Measurements from ENCODE around the gene LTBP1. TPM values are rescaled to one million over a fixed set of nuclear protein-coding genes. Genes with fewer than 3 reads are reported as not detected.
"Not testable (repeated sequence)": the region's sequence is repeated elsewhere in the genome, so short reads cannot be mapped to it uniquely, and the experiment has no call there.

Gene LTBP1
- polyA plus RNA-seq (ENCODE audit: insufficient read length in 12 of 12) = 100 to 1,000 TPM in 1 of 12 donors, 10 to 100 TPM in 10, not detected in 1; 53.9 to 102 (median 63.6) TPM
- long read RNA-seq, donor 1, partial matches to known transcripts = 27 of 27 reads
- long read RNA-seq, donor 1, other reads (novel, unspliced or antisense) = 0 of 27 reads
- long read RNA-seq, donor 2, full-length matches to known transcripts = 3 of 42 reads
- long read RNA-seq, donor 2, partial matches to known transcripts = 39 of 42 reads
- long read RNA-seq, donor 2, other reads (novel, unspliced or antisense) = 0 of 42 reads
- long read RNA-seq, donor 3, partial matches to known transcripts = 16 of 16 reads
- long read RNA-seq, donor 3, other reads (novel, unspliced or antisense) = 0 of 16 reads
- long read RNA-seq, donor 4, partial matches to known transcripts = 14 of 14 reads
- long read RNA-seq, donor 4, other reads (novel, unspliced or antisense) = 0 of 14 reads
- long read RNA-seq, donor 5, full-length matches to known transcripts = 1 of 19 reads
- long read RNA-seq, donor 5, partial matches to known transcripts = 18 of 19 reads
- long read RNA-seq, donor 5, other reads (novel, unspliced or antisense) = 0 of 19 reads
- long read RNA-seq, donor 6, partial matches to known transcripts = 28 of 28 reads
- long read RNA-seq, donor 6, other reads (novel, unspliced or antisense) = 0 of 28 reads
- long read RNA-seq, donor 7, partial matches to known transcripts = 22 of 22 reads
- long read RNA-seq, donor 7, other reads (novel, unspliced or antisense) = 0 of 22 reads
- long read RNA-seq, donor 8, partial matches to known transcripts = 11 of 11 reads
- long read RNA-seq, donor 8, other reads (novel, unspliced or antisense) = 0 of 11 reads
- long read RNA-seq, donor 9, full-length matches to known transcripts = 1 of 24 reads
- long read RNA-seq, donor 9, partial matches to known transcripts = 23 of 24 reads
- long read RNA-seq, donor 9, other reads (novel, unspliced or antisense) = 0 of 24 reads
- long read RNA-seq, donor 10, partial matches to known transcripts = 24 of 24 reads
- long read RNA-seq, donor 10, other reads (novel, unspliced or antisense) = 0 of 24 reads
- long read RNA-seq, donor 11, full-length matches to known transcripts = 1 of 47 reads
- long read RNA-seq, donor 11, partial matches to known transcripts = 46 of 47 reads
- long read RNA-seq, donor 11, other reads (novel, unspliced or antisense) = 0 of 47 reads

- DNase-seq = peak; percentile 69
Observed at GRCh38 chr2:32946314-32947075, at the start of gene LTBP1. Gene LTBP1 (plus strand): TSS chr2:32946953. CDS start chr2:32947325, 372 bp downstream.

GRCh38 chr2:32900246-32900973 is 46.3 kb upstream of the LTBP1 start:
- DNase-seq = no peak

- DNase-seq = no peak
Observed at GRCh38 chr2:32901313-32901712, 45.4 kb upstream of the LTBP1 start.

- no peak for DNase-seq
Observed at GRCh38 chr2:32902174-32902573, 44.6 kb upstream of the LTBP1 start.

DNA sequence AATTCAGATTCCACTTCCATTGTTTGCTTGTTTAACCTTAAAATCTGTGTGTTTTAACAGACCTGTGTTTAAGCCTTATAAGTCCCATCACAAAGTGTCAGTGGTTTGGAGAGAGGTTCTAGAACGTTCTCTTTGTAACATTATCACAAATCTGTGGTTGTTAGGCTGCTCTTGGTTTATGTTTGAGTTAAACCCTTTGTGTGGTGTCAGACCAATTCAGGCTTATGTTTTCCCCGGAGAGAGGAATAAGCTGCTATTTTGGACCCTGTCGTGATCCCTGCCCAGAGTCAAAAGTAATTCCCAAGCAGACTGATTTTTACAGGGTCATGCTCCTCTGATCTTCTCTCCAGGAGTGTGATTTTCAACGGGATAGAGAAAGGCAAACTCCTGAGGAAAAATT is 43.8 kb upstream of the LTBP1 start:
- DNase-seq = no peak

DNA sequence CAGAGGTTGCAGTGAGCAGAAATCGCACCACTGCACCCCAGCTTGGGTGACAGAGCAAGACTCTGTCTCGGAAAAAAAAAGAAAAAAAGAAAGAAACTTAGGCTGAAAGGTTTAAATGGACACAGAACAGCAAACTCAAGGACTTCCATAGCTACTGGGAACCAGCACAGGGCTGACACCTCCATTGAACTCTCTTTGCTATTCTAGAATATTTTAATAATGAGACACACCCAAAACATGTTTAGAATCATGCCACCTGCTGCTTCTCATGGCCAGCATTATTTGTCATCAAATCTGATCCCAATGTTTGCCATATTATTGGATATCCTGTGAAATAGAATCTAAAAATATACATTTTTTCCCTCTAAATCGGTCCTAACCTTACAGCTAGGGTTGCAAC is 42.7 kb upstream of the LTBP1 start:
- no peak for DNase-seq

DNA sequence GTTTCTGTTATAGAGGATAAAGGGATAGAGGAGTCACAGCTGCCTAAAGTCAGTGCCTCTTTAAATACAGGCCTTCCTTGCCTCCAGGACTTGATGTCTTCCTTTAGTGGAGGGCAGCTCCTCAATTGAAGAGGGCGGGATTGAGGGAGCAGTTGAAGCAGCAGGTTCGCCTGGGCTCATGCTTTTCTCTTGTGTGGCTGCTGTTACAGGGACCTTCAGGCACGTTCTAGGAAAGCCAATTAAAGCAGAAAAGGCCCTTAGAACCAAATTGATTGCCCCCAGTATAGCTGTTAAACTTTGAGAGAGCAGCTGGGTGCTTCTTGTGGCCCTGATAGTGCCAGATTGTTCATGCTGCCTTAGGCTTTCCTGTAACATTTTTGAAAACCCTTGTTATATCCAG is 42.0 kb upstream of the LTBP1 start:
- no peak for DNase-seq

- DNase-seq = no peak
Observed at GRCh38 chr2:32905270-32905669, 41.5 kb upstream of the LTBP1 start.

DNA sequence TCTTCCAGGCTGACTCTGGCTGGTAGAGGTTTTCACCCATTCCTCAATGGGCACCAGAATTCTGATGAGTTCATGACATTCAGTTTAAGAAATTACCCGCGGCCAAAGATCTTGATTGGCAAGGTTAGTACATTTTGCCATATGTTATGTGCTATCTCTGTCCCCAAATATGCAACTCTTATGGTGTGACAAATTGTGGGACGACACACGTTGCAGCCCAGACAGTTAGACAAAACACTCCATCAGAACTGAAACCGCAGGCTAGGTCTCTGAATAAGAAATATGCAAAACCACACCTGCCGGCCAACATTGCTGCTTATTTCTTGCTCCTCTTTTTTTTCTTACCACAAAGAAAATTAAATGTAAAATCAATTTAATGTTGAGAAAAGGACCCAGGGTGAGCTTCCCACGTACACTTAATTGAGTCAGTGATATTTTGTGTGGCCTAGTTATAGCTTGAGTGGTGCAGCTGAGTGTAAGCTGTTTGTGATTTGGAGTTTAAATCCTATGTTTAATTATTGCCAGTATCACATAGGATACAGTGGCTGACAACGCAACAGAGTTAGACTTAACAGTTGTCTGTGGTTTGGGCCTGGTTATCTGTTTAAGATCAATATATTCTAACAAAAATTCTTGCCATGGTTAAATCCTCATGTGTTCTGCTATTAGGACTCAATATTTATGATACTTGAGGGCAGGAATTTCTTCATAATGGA is 35.7 kb upstream of the LTBP1 start:
- DNase-seq = no peak

DNA sequence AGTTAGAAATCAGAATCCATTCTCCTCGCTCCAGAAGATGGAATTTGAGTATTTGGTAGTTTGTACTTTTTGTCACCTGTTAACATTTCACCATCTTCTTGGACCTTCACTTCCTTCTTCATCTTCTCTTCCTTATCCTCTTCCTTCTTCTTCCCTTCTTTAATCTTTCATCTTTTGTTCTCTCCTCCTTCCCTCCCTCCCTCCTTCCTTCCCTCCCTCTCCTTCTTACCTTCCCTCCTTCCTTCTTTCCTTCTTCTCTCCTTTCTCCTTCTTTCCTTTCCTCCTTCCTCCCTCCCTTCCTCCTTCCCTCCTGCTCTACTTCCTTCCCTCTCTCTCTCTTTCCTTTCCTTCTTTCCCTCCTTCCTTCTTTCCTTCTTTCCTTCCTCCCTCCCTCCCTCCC is 31.1 kb upstream of the LTBP1 start:
- no peak for DNase-seq

GRCh38 chr2:32918774-32919173 is 28.0 kb upstream of the LTBP1 start:
- DNase-seq = no peak

GRCh38 chr2:32919901-32920300 is 26.9 kb upstream of the LTBP1 start:
- not testable (repeated sequence) for DNase-seq

GRCh38 chr2:32921486-32921885 is 25.3 kb upstream of the LTBP1 start:
- DNase-seq = not testable (repeated sequence)

GRCh38 chr2:32922501-32922900 is 24.3 kb upstream of the LTBP1 start:
- no peak for DNase-seq

- no peak for DNase-seq
Observed at GRCh38 chr2:32923109-32923508, 23.6 kb upstream of the LTBP1 start.

- DNase-seq = no peak
Observed at GRCh38 chr2:32925283-32925815, 21.4 kb upstream of the LTBP1 start.

DNA sequence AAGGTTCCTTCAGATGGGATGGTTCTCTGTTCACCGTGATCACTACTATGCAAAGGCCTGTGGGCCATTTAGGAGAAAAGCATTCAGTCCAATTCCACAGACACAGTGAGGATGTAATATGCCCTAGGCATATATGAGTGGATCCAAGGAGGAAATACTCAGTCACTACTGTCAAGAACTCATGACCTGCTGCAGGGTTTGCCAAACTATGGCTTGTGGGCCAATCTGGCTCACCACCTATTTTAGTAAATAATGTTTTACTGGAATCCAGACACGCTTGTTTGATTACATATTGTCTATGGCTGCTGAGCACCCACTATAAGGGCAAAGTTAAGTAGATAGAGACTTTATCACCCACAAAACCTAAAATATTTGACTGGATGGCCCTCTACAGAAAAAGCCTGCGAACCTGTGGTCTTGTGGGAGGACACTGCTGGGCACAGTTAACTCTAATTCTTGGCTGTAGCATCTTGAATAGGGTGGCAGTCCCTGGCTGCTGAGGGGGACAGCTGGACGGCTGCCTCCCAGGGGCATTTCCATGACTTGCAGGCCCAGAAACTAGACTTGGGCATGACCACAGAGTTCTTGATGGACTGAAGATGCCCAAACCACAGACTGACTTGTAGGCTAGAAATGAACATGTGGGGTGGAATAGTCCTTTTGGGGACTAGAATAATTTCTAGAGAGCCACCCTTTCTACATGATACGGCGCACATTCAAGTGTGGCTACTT is 20.6 kb upstream of the LTBP1 start:
- DNase-seq = no peak

DNA sequence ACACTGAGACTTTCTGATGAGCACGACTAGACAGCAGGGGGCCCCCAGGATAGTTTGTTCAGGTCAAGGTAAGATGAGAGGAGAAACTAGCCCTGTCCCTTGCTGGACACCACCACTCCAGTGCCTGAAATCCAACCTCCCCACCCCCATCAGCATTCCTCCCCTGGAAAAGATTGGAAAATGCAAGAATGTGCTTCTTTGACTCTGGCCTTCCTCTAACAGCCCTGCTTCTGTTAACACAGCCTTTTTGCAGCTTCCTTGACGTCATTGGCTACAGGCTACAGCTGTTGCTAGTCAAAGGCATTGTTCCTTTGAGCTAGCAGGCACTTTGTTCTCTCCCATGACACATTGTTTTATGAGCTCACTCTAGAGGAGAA is 20.1 kb upstream of the LTBP1 start:
- no peak for DNase-seq

DNA sequence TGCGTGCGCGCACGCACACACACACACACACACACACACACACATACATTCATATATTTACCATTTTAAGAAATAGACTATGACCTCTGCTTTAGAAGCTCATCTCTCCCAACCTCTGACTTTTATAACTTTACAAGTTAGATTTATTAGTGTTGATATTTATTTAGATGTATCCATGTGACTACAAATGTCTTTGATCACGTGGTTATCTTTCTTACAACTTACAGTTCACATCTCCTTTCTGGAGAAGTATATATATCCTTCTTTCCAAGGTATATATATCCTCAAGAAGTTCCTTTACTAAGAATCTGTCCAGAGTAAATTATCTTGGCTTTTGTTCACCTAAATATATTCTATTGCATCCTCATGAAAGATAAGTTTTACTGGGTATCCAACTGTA is 16.3 kb upstream of the LTBP1 start:
- no peak for DNase-seq
